T-helper 2 cell treated with Interferon-gamma antibody and Interleukin-4, amounts not matched to agents 100 ng/mL and 5 ng/mL, for 36 hours (primary cell): ENCODE results near the gene CREG2. TPM values are rescaled to one million over a fixed set of nuclear protein-coding genes. Genes with fewer than 3 reads are reported as not detected.
"Not testable (repeated sequence)": the region's sequence is repeated elsewhere in the genome, so short reads cannot be mapped to it uniquely, and the experiment has no call there.

Experiments
- intact Hi-C: fragments of 100-400 bp; cut with micrococcal nuclease; formaldehyde crosslinking; loops from one replicate; pipeline ENCODE4 v1.15.1; 2023
- total RNA-seq: library from RNA; stranded (reverse); gene quantifications from 2 replicates; pipeline ENCODE4 v1.2.3, GENCODE V29; 2022

The CREG2 gene
- total RNA-seq, 1 donor from 2014 or later = 0.14 TPM

DNA sequence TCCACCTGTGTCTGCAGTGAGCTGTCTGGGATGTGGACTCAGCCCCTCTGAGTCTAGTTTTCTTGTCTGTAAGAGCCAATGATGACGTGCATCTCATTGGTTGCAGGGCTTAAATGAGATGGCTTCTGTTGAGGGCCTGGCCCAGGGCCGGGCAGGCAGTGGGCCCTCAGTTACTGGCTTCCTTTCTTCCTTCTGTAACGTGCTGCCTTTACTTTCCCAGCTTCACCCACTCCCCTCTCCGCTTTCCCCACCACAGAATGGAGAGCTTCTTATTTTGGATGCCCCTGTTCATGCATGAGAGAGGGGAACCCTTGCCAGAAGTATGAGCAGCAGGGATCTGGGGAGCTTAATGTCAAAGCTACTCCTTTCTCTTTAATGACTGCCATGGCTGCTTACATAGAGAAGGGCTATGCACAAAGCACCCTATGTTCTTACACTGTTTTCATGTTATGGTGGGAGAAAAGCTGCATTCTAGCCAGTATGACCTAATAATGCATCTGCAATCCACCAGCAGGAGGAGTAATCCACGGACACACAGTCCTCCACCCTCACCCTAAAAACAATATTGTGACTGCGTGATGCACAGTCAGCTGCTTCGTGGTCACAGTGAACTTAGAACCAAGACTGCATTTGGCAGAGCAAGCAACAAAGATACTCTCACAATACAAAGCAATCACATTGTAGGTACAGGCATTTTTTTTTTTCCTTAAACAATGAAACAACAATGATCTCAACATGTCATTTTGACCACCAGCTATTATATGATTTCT, 37.2 kb downstream of the CREG2 start:
- intact Hi-C loops = loop anchor here (2.0 kb wide), 1 partner anchor 37 kb away; the partner anchor contains the start of gene CREG2

DNA sequence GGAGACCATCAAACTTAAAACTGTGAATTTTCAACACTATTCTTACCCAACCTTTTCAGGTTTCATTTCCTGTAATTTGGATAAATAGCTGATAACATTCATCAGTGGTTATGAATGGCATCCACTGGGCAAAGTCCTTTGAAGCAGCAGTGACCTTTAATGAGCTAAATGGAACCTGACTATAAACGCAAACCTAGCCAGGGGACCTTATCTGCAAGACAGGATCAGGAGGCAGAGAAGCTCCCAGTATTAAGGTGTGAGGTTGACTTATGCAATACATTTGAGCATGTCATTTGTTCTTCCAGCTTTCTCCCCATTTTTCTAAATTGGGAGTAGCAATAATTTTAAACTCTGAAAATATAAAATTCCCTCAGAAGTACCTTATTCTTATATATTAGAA, 38.4 kb downstream of the CREG2 start:
- intact Hi-C loops = no loop called here

DNA sequence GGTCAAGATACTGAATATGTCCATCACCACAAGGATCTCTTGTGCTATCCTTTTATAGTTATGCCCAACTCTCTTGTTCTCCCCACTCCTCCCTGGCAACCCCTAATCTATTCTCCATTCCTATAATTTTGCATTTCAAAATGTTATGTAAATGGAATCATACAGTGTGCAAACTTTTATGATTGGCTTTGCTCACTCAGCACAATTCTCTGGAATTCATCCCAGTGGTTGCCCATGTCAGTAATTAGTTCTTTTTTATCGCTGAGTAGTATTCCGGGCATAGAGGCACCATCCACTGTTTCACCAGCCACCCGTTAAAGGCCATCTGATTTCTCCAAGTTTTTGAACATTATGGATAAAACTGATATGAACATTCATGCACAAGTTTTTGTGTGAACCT, 40.4 kb downstream of the CREG2 start:
- intact Hi-C loops = no loop called here

DNA sequence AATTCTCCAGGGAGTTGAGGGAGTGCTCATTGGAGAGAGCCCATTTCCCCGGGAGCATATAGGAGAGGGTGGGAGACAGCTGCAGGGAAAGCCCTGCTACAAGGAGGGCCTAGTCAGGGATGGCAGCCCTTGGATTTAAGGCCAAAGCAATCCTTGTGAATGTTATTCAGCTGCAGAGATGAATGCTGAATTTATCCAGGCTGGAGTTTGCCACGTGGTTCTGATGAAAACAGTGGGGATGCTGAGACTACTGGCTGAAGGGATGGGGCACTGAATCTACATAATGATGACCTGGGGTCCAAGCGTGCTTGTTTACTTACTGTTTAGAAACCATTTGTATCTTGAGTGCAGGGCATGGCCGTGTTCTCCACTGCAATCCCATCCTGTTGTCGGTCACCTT, 43.2 kb downstream of the CREG2 start:
- intact Hi-C loops = loop anchor here (5.0 kb wide), 1 partner anchor 37 kb away; the partner anchor contains the start of gene RNF149

DNA sequence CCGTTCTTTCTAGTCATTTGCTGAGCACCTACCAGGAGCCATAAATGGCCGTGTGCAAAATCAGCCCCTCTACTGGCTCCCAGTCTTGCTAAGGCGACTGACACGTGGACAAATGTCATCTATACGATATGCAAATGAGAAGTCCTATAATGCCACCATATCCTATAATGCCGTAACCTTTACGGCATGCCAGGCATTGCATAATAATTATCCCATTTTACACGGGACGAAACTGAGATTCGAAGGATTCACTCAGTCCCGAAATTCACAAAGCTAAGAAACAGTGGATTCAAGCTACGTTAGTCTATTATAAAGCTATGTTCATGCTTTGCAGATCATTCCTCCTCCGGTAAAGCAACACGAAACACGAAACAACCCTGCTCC, 44.7 kb downstream of the CREG2 start:
- intact Hi-C loops = loop anchor here (1.0 to 5.0 kb wide), 3 partner anchors 35 to 489 kb away; partner anchors contain the start of genes CREG2 and RNF149

DNA sequence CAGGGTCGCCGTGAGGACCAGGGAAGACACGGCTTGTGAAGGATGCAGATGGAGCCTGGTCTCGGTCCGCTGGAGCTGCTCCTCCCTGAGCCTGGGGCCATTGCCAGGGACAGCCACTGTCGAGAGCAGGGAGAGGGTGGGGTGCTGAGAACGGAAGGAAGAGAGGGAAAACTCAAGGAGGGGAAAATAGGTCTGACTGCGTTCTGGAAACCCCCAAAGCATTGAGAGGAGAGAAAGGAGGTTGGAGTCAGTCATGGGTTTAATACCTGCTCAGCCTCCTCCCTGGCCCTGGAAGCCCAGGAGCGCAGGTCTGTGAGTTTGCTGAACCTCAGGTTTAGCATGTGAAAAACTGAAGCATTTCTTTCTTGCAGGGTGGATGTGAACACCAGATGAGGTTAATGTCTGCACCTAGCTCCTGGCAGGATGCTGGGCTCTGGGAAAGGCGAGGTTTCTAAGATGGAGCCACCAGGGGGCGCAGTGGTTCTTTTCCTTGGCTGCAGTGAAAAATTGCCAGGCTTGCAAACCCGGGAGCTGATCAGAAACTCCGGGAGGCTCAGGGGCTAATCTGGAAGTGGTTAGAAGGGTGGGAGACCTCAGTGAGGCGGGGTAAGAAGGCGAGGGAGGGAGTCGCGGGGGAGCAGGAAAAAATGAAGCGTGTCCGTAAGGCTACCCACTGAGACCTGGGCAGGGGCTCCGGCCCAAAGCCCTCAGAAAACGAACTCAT, 45.2 kb downstream of the CREG2 start:
- intact Hi-C loops = loop anchor here (1.0 to 5.0 kb wide), 3 partner anchors 35 to 489 kb away; partner anchors contain the start of genes CREG2 and RNF149

DNA sequence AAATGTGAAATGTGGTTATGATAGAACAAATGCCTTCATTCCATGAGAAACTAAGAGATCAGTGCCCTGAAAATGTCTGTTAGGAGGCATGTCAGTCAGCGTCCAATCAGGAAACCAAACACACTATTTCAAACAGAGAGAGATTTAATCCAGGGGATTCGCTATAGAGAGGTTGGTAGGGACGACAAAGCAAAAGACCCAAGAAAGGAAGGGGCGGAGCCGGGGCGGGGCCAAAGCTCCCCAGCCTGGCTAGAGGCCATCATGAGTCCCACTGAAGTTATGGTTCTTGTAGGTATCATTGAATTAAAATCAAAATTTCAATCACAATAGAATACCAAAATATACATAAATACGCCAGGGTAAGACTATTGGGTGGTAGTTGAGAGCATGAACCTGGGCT, 45.9 kb downstream of the CREG2 start:
- intact Hi-C loops = loop anchor here (5.0 kb wide), 1 partner anchor 34 kb away; the partner anchor contains the start of gene RNF149

DNA sequence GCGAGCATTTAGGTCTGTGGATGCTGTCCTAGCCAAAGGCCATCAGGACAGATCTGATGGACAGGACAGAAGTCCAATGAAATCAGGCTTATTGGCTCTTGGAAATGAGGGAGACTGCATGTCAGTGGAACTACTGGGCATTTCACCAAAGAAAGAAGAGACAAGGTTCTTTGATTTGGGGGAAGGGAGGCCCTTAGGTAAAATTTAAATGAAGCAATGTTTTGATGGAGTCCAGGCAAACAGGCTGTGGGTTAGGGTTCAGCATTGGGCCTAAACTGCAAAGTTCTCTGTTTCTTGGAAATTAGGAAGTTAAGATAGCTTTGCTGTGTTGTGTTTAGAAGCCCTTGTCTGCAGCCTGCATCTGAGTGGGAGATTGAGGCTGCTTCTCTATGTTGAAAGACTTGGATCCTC, 47.2 kb downstream of the CREG2 start:
- intact Hi-C loops = loop anchor here (5.0 kb wide), 1 partner anchor 33 kb away; the partner anchor contains the start of gene RNF149

DNA sequence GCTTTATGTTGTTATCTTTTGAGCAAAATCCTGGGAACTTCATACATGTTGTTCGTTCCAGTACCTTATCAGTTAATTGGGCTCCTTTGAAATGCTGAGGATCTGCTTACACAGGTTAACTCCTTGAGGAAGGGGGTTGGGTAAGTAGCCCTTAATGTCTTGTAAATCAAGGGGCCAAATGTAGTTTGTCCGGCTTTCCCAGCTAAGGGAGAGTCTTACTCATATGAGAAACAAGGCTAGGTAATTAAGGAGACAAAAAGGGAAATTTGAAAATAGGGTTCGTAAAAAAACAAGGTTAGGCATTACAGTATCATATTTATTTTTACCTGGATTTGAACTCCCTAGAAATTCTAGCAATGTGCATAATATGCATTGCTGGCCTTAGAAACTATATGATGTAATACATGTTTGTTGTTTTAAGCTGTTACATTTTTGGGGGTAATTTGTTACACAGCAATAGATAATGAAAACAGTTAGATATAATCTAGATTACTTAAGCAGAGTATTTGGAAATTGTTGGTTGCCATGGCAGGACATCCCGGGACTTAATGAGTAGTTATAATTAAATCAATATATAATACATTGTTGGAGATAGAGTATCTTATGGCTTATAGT, 47.9 kb downstream of the CREG2 start:
- intact Hi-C loops = no loop called here

DNA sequence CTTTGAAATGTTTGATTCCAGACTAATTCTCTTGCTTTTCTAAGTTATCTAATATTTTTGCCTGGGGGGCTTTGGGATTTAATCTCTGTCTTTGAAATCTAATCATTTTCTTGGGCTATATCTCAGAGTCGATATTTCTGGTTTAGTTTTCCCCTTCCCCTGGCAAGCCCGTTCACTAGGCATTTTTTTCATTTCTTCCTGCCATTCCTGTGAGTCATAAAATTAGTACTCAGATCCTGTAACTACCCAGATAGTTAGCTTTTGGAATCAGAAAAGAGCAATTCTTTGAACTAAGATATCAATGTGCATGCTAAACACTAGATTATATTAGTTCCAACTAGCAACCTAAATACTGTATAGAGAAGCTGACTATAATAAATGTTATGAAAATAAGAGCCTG, 49.4 kb downstream of the CREG2 start:
- intact Hi-C loops = no loop called here

DNA sequence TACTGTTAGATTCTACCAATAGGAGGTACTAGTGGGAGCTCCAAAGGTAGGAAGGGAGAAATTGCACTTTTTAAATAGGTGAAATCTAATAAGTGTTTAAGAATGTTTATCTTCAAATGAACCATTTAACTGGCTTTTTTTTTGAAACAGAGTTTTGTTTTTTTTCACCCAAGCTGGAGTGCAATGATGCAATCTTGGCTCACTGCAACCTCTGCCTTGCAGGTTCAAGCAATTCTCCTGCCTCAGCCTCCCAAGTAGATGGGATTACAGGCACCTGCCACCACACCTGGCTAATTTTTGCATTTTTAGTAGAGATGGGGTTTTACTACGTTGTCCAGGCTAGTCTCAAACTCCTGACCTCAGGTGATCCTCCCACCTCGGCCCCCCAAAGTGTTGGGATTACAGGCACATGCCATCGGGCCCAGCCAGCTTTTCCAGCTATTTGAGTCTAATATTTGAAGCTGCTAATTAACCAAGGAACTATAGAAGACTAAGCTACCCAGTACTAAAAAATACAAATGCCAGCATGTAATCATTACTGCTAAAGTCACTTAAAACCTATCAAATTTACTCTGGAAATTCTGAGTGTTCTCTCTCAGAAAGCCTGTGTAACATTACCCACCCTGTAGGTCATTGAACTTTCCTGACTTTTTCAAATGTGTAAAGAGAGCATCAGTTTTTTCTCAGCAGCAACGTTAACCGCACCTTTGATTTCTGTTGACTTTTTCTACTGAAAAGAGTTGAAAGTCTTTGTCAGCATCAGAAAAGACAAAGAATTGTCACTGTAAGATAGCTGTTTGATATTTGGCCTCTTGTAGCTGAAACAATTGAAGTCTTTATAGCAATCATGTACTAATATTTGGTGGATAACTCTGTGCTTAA, 54.2 kb downstream of the CREG2 start:
- intact Hi-C loops = no loop called here

DNA sequence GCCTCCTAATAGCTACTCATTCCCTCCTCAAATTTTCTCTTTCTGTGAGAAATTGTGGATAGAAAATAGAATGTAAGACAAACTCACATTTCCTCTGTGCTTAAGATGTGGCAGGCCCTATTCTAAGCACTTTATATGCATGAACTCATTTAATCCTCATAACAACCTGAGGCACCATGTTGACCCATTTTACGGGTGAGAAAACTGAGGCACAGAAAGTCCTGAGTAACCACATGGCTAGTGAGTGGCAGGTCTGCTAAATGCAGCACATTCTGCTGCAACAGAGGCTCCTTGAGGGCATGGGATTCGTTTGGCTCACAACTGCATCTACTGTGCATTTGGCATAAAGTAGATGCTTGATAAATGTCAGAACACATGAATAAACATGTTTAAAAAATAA, 56.1 kb downstream of the CREG2 start:
- intact Hi-C loops = no loop called here

DNA sequence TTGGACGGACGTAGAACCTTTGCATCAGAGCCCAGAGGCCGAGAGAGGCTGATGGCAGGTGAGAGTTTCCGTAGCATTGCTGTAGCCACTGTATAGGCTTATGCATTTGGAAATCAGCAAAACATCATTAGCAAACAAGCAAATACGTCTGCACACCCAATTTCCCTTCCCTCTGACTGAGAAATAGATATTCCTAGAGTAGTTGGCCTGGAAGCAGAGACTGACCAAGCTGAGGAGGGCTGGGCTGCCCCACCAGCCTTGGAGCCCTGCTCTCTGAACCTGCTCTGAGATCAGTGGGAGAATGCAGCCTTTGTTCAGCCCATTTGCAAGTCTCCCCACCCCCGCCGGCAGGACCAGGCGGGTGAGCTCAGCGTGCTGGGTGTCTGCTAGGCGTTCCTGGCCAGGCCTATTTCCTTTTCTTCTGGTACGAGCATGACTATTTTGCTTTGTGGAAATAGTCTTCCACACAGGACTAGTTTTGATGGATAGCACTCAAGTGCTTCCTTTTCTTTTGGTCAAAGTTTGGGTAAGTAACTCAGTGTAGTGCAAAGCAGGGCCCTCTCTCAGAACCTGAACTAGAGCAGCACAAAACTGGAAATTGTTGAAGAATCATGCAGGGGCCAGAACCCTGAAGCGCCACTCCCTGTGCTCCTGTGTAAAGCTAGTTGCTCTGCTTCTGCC, 56.9 kb downstream of the CREG2 start:
- intact Hi-C loops = no loop called here

DNA sequence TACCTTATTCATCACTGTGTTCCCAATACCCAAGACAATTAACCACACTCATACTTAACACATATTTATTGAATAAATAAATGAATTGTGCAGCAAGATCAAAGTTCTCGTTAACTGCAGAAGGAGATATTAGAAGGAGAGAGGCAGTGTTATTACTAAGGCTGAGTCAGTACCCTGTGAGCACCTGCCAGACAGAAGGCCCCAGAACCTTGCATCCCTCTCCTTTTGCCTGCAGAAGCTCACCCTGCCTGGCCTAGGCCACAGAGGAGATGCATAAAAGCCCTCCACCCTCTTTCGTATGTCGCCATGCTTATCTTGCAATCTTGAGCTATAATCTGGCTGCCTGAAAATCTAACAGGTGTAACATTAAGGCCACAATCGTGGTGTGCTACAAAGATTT, 58.3 kb downstream of the CREG2 start:
- intact Hi-C loops = loop anchor here (5.0 kb wide), 1 partner anchor 368 kb away; the partner anchor contains the start of gene MAP4K4

DNA sequence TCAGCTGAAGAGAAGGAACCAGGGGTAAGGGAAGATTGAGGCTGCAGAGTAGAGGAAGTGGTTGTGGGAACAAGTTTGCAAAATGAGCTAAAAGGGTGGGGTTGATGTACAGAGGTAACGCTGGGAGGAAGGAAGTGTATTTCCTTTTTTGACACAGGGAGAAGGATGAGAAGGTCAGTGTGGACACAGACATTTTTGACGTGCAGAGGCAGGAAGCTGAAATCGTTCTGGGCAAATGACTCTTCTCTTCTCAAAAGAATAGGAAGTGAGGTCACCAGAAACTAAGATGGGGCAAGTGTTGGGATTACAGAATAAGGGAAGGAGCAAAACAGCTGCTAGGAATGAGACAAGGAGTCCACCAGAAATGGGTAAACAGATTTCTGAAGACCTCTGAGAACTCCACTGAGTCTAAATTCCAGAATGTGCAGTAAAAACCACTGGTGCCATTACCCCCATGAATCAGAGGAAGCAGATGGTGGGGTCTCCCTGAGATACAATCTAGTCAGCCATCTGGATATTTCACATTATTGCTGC, 58.8 kb downstream of the CREG2 start:
- intact Hi-C loops = loop anchor here (1.0 to 5.0 kb wide), 3 partner anchors 20 to 369 kb away; partner anchors contain the start of genes CNOT11, MAP4K4 and RNF149

DNA sequence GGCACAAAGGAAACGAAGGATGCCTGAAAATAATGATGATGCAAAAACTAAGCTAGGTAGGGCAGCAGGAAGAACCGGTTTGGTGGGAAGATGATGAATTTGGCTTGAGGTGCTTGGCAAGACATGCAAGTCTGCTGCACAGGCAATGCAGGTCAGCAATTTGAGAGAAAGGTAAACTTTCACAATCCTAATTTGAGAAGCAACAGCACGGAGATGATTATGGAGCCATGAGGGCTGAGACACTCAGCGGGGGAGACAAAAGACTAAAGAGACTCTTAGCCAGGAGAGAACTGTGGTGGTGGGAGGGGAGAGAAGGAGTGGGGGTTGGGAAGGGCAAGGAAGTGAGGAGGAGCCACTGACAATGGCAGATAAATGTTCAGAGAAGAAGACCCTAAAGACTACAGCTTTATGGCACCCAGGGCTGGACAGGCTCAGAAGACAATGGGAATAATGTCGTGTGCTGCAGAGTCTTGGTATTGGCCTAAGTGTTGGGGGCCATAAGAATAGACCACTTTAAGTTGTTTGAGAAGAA, 59.4 kb downstream of the CREG2 start:
- intact Hi-C loops = loop anchor here (1.0 to 5.0 kb wide), 3 partner anchors 20 to 369 kb away; partner anchors contain the start of genes CNOT11, MAP4K4 and RNF149

DNA sequence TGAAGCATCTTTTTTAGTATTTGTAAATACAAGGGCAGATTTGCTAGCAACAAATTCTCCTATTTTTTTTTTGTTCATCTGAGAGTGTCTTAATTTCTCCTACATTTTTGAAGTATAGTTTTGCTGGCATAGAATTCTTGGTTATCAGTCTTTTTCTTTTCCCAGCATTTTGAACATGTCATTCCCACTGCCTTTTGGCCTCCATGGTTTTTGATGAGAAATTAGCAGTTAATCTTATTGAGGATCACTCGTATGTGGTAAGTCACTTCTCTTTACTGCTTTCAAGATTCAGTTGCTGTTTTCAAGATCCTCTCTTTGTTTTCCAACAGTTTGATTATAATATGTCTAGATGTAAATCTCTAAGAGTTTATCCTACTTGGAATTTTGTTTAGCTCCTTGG, 61.9 kb downstream of the CREG2 start:
- intact Hi-C loops = loop anchor here (5.0 kb wide), 1 partner anchor 372 kb away; the partner anchor contains the start of gene MAP4K4

DNA sequence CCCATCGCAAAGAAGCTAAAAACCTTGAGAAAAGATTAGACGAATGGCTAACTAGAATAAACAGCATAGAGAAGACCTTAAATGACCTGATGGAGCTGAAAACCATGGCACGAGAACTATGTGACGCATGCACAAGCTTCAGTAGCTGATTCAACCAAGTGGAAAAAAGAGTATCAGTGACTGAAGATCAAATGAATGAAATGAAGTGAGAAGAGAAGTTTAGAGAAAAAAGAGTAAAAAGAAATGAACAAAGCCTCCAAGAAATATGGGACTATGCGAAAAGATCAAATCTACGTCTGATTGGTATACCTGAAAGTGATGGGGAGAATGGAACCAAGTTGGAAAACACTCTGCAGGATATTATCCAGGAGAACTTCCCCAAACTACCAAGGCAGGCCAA, 70.7 kb downstream of the CREG2 start:
- intact Hi-C loops = not testable (repeated sequence)

DNA sequence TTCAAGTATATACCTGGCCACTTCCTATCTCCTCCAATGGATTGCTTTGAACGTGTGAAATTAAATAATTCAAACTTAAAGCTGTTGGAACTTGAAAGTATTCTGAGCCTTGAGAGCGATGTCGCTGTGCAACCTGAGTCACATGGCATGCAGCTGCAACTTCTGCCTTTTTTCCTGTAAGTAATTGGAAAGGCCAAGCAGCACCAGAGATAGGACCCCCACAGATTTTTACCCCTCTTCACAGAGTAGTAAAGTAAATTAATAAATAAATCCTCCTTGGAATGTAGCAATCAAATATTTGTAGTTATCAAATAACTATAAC, 75.6 kb downstream of the CREG2 start:
- intact Hi-C loops = no loop called here
